ENCODE data around the gene ACACA.

- TF ChIP-seq POLR2A (IDR thresholded peaks at IDR 0.05) (no peak), POLR2AphosphoS5 (IDR thresholded peaks at IDR 0.05) (no peak)
- TF ChIP-seq, protein P1, sequence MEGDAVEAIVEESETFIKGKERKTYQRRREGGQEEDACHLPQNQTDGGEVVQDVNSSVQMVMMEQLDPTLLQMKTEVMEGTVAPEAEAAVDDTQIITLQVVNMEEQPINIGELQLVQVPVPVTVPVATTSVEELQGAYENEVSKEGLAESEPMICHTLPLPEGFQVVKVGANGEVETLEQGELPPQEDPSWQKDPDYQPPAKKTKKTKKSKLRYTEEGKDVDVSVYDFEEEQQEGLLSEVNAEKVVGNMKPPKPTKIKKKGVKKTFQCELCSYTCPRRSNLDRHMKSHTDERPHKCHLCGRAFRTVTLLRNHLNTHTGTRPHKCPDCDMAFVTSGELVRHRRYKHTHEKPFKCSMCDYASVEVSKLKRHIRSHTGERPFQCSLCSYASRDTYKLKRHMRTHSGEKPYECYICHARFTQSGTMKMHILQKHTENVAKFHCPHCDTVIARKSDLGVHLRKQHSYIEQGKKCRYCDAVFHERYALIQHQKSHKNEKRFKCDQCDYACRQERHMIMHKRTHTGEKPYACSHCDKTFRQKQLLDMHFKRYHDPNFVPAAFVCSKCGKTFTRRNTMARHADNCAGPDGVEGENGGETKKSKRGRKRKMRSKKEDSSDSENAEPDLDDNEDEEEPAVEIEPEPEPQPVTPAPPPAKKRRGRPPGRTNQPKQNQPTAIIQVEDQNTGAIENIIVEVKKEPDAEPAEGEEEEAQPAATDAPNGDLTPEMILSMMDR (IDR thresholded peaks at IDR 0.05): no peak
Observed at GRCh38 chr17:37338847-37339246, 67.8 kb downstream of the ACACA start.

Measured in suprapubic skin (tissue), 4 donors.